ENCODE data around the gene C17orf58.
"Not testable (repeated sequence)": the region's sequence is repeated elsewhere in the genome, so short reads cannot be mapped to it uniquely, and the experiment has no call there.

C17orf58 gene

GRCh38 chr17:67993153-67993997 lies 2.9 kb downstream of the C17orf58 start:
- Histone ChIP-seq H3K4me3 (peak overlapping the region; percentile 95), H3K36me3 (ENCODE audit: insufficient read depth, low read length) (no peaks in the 10 kb centered on the region), H3K27ac (peak overlapping the region; percentile 83), H3K9me3 (ENCODE audit: low read depth, low read length) (no peaks in the 10 kb centered on the region), H3K9ac (ENCODE audit: insufficient read length) (peak overlapping the region; percentile 86)
- TF ChIP-seq FOXP2 (optimal IDR thresholded peaks at IDR 0.05; ENCODE audit: control extremely low read depth, extremely low read length, insufficient read depth): no peak
- peak; percentile 36; the same call in 1 of the 2 replicates for TF ChIP-seq POLR2AphosphoS5 (IDR thresholded peaks at IDR 0.05; ENCODE audit: borderline replicate concordance, low read depth, low read length)
- DNase-seq (ENCODE audit: low read depth, low spot score): no peak

- peak overlapping the region; percentile 95 for H3K4me3 ChIP-seq
- no peaks in the 10 kb centered on the region for H3K9me3 ChIP-seq (ENCODE audit: low read depth, low read length)
- H3K27ac ChIP-seq: 0 out of 2 replicates have a peak overlapping the region, but pooled peaks have one; percentile 31
- TF ChIP-seq POLR2AphosphoS5 (IDR thresholded peaks at IDR 0.05; ENCODE audit: borderline replicate concordance, low read depth, low read length) (no peak), EZH2 (IDR thresholded peaks at IDR 0.05) (no peak), FOXP2 (optimal IDR thresholded peaks at IDR 0.05; ENCODE audit: control extremely low read depth, extremely low read length, insufficient read depth) (no peak)
- no peaks in the 10 kb centered on the region for H3K36me3 ChIP-seq (ENCODE audit: insufficient read depth, low read length)
- peak overlapping the region; percentile 86 for H3K9ac ChIP-seq (ENCODE audit: insufficient read length)
- DNase-seq (ENCODE audit: low read depth, low spot score): no peak
These were observed 3.6 kb downstream of the C17orf58 start for GRCh38 chr17:67992548-67993152.

DNA sequence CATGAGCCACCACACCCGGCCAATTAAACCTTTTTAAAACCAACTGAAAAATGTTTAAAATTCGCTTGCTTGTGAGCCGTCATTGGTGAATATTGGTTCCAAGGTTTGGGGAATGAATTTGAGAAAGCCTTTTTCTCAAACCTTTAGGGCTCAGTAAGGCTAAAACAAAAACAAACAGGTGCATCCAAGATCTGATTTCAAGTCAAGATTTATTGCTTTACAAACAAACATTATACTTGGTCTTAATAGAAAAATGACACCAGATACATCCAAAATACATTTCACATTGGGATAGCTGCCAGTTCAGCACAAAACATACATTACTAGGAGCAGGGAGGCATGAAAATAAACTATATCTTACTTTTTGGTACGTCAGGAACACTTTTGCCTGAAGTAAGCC lies 5.4 kb downstream of the C17orf58 start:
- Histone ChIP-seq H3K4me3 (no peak overlapping the region), H3K9ac (ENCODE audit: insufficient read length) (no peak overlapping the region), H3K36me3 (ENCODE audit: insufficient read depth, low read length) (no peaks in the 10 kb centered on the region), H3K27ac (no peak overlapping the region), H3K9me3 (ENCODE audit: low read depth, low read length) (no peaks in the 10 kb centered on the region)
- TF ChIP-seq EZH2 (IDR thresholded peaks at IDR 0.05) (no peak), POLR2AphosphoS5 (IDR thresholded peaks at IDR 0.05; ENCODE audit: borderline replicate concordance, low read depth, low read length) (no peak), FOXP2 (optimal IDR thresholded peaks at IDR 0.05; ENCODE audit: control extremely low read depth, extremely low read length, insufficient read depth) (no peak)
- no peak for DNase-seq (ENCODE audit: low read depth, low spot score)

DNA sequence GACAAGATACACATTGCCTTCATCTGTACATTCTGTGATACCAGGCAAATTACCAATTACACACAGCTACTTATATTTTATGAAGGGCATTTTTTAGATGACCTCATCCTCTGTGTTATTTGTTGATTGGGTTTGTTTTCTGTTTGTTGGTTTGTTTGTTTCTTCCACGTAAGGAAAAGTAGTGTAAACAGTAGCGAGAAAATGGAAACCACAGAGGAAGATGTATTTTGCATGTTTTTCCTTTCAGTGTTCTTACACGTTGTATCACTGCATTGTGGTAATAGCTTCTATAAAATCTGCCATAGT lies 12.9 kb downstream of the C17orf58 start:
- no peaks in the 10 kb centered on the region for H3K36me3 ChIP-seq (ENCODE audit: insufficient read depth, low read length)
- no peak overlapping the region for H3K9ac ChIP-seq (ENCODE audit: insufficient read length)
- TF ChIP-seq FOXP2 (optimal IDR thresholded peaks at IDR 0.05; ENCODE audit: control extremely low read depth, extremely low read length, insufficient read depth): no peak
- TF ChIP-seq EZH2 (IDR thresholded peaks at IDR 0.05): no peak
- no peak for DNase-seq (ENCODE audit: low read depth, low spot score)
- no peak overlapping the region for H3K4me3 ChIP-seq
- no peaks in the 10 kb centered on the region for H3K9me3 ChIP-seq (ENCODE audit: low read depth, low read length)
- H3K27ac ChIP-seq: no peak overlapping the region

GRCh38 chr17:67982686-67983382 lies 13.4 kb downstream of the C17orf58 start:
- no peaks in the 10 kb centered on the region for H3K9me3 ChIP-seq (ENCODE audit: low read depth, low read length)
- no peak overlapping the region for H3K27ac ChIP-seq
- H3K9ac ChIP-seq (ENCODE audit: insufficient read length): no peak overlapping the region
- H3K4me3 ChIP-seq: no peak overlapping the region
- no peak for TF ChIP-seq FOXP2 (optimal IDR thresholded peaks at IDR 0.05; ENCODE audit: control extremely low read depth, extremely low read length, insufficient read depth)
- no peak for TF ChIP-seq EZH2 (IDR thresholded peaks at IDR 0.05)
- H3K36me3 ChIP-seq (ENCODE audit: insufficient read depth, low read length): no peaks in the 10 kb centered on the region
- DNase-seq (ENCODE audit: low read depth, low spot score): no peak

DNA sequence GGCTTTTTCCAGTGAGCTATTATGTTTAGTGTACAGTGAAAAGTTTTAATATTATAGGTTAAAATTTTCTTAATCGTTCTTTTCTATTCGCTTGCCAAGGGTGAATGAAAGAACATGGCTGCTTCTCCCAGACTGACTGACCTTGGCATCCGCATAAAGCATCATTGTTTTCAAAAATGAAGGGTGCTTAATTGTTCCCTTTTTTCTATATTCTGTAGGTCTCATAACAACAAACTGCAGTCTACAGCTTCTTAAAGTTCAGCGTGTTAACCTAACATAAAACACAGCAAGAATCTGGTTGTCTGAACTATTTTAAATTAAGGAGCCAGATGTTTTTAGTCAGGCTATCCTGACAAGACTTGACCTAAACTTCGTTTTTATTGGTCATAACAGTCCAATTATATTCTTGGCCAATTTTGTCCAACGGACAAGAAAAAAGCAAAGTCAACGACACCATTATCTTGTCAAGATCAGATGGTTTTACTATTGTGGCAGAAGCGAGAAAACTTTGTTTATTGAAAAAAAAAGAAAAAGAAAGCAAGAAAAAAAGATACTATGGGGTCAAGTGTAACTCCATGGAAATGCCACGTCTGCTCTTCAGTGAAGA lies 14.1 kb downstream of the C17orf58 start:
- TF ChIP-seq POLR2AphosphoS5 (IDR thresholded peaks at IDR 0.05; ENCODE audit: borderline replicate concordance, low read depth, low read length) (no peak), FOXP2 (optimal IDR thresholded peaks at IDR 0.05; ENCODE audit: control extremely low read depth, extremely low read length, insufficient read depth) (no peak), EZH2 (IDR thresholded peaks at IDR 0.05) (no peak)
- Histone ChIP-seq H3K9ac (ENCODE audit: insufficient read length) (no peak overlapping the region), H3K9me3 (ENCODE audit: low read depth, low read length) (no peaks in the 10 kb centered on the region), H3K4me3 (no peak overlapping the region), H3K27ac (no peak overlapping the region), H3K36me3 (ENCODE audit: insufficient read depth, low read length) (0 out of 2 replicates have a peak, but pooled peaks cover 2% of the 10 kb centered on the region)
- no peak for DNase-seq (ENCODE audit: low read depth, low spot score)

DNA sequence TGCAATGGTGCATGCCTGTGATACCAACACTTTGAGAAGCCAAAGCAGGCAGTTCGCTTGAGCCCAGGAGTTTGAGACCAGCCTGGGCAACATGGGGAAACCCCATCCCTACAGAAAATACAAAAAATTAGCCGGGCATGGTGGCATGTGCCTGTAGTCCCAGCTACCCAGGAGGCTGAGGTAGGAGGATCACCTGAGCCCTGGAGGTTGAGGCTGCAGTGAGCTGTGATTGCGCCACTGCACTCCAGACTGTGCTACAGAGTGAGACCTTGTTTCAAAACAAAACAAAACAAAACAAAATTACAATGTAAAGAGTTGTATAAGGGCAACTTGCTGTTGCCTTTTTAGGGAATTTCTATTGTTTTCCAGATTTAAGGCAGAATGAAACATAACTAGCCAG lies 15.4 kb downstream of the C17orf58 start:
- not testable (repeated sequence) for H3K9ac ChIP-seq (ENCODE audit: insufficient read length); DNase-seq (ENCODE audit: low read depth, low spot score); H3K4me3 ChIP-seq; H3K36me3 ChIP-seq (ENCODE audit: insufficient read depth, low read length); H3K9me3 ChIP-seq (ENCODE audit: low read depth, low read length)
- 0 out of 2 replicates have a peak overlapping the region, but pooled peaks have one; percentile 7 for H3K27ac ChIP-seq

GRCh38 chr17:67980456-67980855 lies 15.8 kb downstream of the C17orf58 start:
- H3K27ac ChIP-seq: 0 out of 2 replicates have a peak overlapping the region, but pooled peaks have one; percentile 7
- no peak for TF ChIP-seq FOXP2 (optimal IDR thresholded peaks at IDR 0.05; ENCODE audit: control extremely low read depth, extremely low read length, insufficient read depth)
- TF ChIP-seq POLR2AphosphoS5 (IDR thresholded peaks at IDR 0.05; ENCODE audit: borderline replicate concordance, low read depth, low read length): no peak
- no peak for TF ChIP-seq EZH2 (IDR thresholded peaks at IDR 0.05)
- no peaks in the 10 kb centered on the region for H3K9me3 ChIP-seq (ENCODE audit: low read depth, low read length)
- peaks cover 10% of the 10 kb centered on the region for H3K36me3 ChIP-seq (ENCODE audit: insufficient read depth, low read length)
- no peak for DNase-seq (ENCODE audit: low read depth, low spot score)
- H3K4me3 ChIP-seq: no peak overlapping the region
- no peak overlapping the region for H3K9ac ChIP-seq (ENCODE audit: insufficient read length)

DNA sequence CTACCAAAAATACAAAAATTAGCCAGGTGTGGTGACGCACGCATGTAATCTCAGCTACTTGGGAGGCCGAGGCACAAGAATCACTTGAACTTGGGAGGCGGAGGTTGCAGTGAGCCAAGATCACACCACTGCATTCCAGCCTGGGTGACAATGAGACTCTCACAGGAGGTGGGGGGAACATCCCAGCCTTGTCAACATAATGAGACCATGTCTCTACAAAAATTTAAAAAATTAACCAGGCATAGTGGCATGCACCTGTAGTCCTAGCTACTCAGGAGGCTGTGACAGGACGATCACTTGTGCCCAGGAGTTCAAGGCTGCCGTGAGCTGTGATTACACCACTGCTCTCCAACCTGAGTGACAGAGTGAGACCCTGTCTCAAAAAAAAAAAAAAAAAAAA lies 20.0 kb downstream of the C17orf58 start:
- H3K9ac ChIP-seq (ENCODE audit: insufficient read length); H3K4me3 ChIP-seq; H3K9me3 ChIP-seq (ENCODE audit: low read depth, low read length); H3K27ac ChIP-seq; DNase-seq (ENCODE audit: low read depth, low spot score): not testable (repeated sequence)
- peaks cover 27% of the 10 kb centered on the region for H3K36me3 ChIP-seq (ENCODE audit: insufficient read depth, low read length)
